ENCODE measurements around the gene SLC6A20. TPM values are rescaled to one million over a fixed set of nuclear protein-coding genes. Genes with fewer than 3 reads are reported as not detected.
A peak's percentile ranks its signal among the peaks of the same experiment; 100 is the strongest.

SLC6A20 gene
- total RNA-seq, 1 experiment from 2014 or later, result 0.09 TPM

GRCh38 chr3:45776611-45777010 lies 19.7 kb downstream of the SLC6A20 start:
- no peaks in the 10 kb centered on the region; a peak in 1 of 7 replicates for H3K36me3 Mint-ChIP-seq (ENCODE audit: insufficient read depth in 1 of 3, low read depth in 3 of 3)
- DNase-seq, result peak; percentile 23

More at GRCh38 chr3:45776611-45777010, 19.7 kb downstream of the SLC6A20 start:
- no peaks in the 10 kb centered on the region for H3K79me2 ChIP-seq (ENCODE audit: insufficient read depth, low read length)
- H3K56ac ChIP-seq (ENCODE audit: insufficient read length, low read depth, low read length), result no peak overlapping the region
- H3K27me3 ChIP-seq (ENCODE audit: insufficient read depth, low read length), result 0 out of 2 replicates have a peak, but pooled peaks cover 2% of the 10 kb centered on the region
- no peak overlapping the region for H2AFZ ChIP-seq (ENCODE audit: low read length)
- TF ChIP-seq CTCF (conservative IDR thresholded peaks at IDR 0.05), result no peak
- Mint-ChIP-seq H3K27me3 (ENCODE audit: low read depth) (peaks cover 3% of the 10 kb centered on the region), H3K9me3 (no peaks in the 10 kb centered on the region; a peak in 1 of 5 replicates), H3K4me1 (peaks cover 17 to 20% of the 10 kb centered on the region in 2 experiments), H3K27ac (no peak overlapping the region; a peak in 2 of 7 replicates), H3K4me3 (no peak overlapping the region)
- H3K79me1 ChIP-seq (ENCODE audit: insufficient read depth, low read depth, low read length, poor library complexity, severe bottlenecking), result no peaks in the 10 kb centered on the region
- H2BK5ac ChIP-seq (ENCODE audit: insufficient read length, low read length), result no peak overlapping the region
- H3K9ac ChIP-seq (ENCODE audit: extremely low read depth, insufficient read length, low read length), result no peak overlapping the region
- H3K23ac ChIP-seq (ENCODE audit: insufficient read length, low read depth, low read length), result no peak overlapping the region
- no peaks in the 10 kb centered on the region for H3K9me3 ChIP-seq (ENCODE audit: control insufficient read depth, low read depth, low read length)
- no peaks in the 10 kb centered on the region for H3K23me2 ChIP-seq (ENCODE audit: insufficient read length, low read depth, low read length, poor library complexity, severe bottlenecking)
- no peak overlapping the region for H3T11ph ChIP-seq (ENCODE audit: low read length)
- no peak overlapping the region for H2BK15ac ChIP-seq (ENCODE audit: low read depth, low read length)
- no peak overlapping the region for H3K14ac ChIP-seq (ENCODE audit: insufficient read depth, low read length)
- no peak overlapping the region for H2BK12ac ChIP-seq (ENCODE audit: insufficient read length, low read depth, low read length)
- H4K5ac ChIP-seq (ENCODE audit: insufficient read length, low read depth, low read length), result no peak overlapping the region
- no peak overlapping the region for H2BK120ac ChIP-seq (ENCODE audit: low read depth, low read length, poor library complexity, severe bottlenecking)
- H4K91ac ChIP-seq (ENCODE audit: insufficient read length, low read depth, low read length), result no peak overlapping the region
- no peak overlapping the region for H3K4me2 ChIP-seq (ENCODE audit: insufficient read depth, insufficient read length, low read length)
- H2BK20ac ChIP-seq (ENCODE audit: low read depth, low read length, poor library complexity, severe bottlenecking), result no peak overlapping the region
- H2AK5ac ChIP-seq (ENCODE audit: insufficient read length, low read length), result no peak overlapping the region
- H3K4ac ChIP-seq (ENCODE audit: low read depth, low read length), result no peak overlapping the region
- no peak overlapping the region for H4K8ac ChIP-seq (replicated peaks; ENCODE audit: insufficient read length, low read depth, low read length)
- H3K18ac ChIP-seq (ENCODE audit: insufficient read length, low read depth, low read length), result no peak overlapping the region
- no CpG with 5 or more reads among the region's 8 CpGs for WGBS (ENCODE audit: extremely low coverage, insufficient read length, low lambda C conversion rate)
- H4K20me1 ChIP-seq (ENCODE audit: control insufficient read depth, insufficient read depth, insufficient read length), result no peaks in the 10 kb centered on the region
- no peak overlapping the region for H3K27ac ChIP-seq (ENCODE audit: insufficient read length, low read depth, low read length)
- no peaks in the 10 kb centered on the region for H3K4me1 ChIP-seq (ENCODE audit: insufficient read depth, low read length)
